PFSK-1 (cell line): ENCODE measurements around the gene PRRC1. TPM values are rescaled to one million over a fixed set of nuclear protein-coding genes. Genes with fewer than 3 reads are reported as not detected.

Experiments
- FOXP2 ChIP-seq: optimal IDR thresholded peaks from 2 replicates; pipeline ENCODE3; 2011; ENCODE audit warnings: borderline replicate concordance, control low read depth, inconsistent platforms; ENCODE audit not compliant: insufficient read depth; ENCODE audit errors: extremely low read length, extremely low read depth
- POLR2AphosphoS5 ChIP-seq: IDR thresholded peaks from 2 replicates; pipeline ENCODE4 v1.6.1; 2012; ENCODE audit warnings: low read depth, mild to moderate bottlenecking, control low read depth, low read length, moderate library complexity
- REST ChIP-seq, 2 experiments: IDR thresholded peaks; 2 replicates each; pipeline versions ENCODE4 v1.6.1 to v1.8.0; 2011 to 2012; ENCODE audit warnings: low read depth in 2 of 2, low read length in 2 of 2, control low read depth in 1 of 2, inconsistent platforms in 1 of 2, mild to moderate bottlenecking in 1 of 2, moderate library complexity in 1 of 2; ENCODE audit not compliant: insufficient read depth in 1 of 2
- SIN3A ChIP-seq: IDR thresholded peaks from 2 replicates; pipeline ENCODE4 v1.6.1; 2012; ENCODE audit warnings: mild to moderate bottlenecking, low read length, moderate library complexity, borderline replicate concordance; ENCODE audit not compliant: insufficient read depth
- TAF1 ChIP-seq: IDR thresholded peaks from 2 replicates; pipeline ENCODE4 v1.6.1; 2012; ENCODE audit warnings: low read length, control low read depth, borderline replicate concordance; ENCODE audit not compliant: insufficient read depth
- polyA plus RNA-seq: library from polyadenylated mRNA; unstranded; fragments of >200 nt; gene quantifications from one replicate; pipeline ENCODE4 v1.2.1, GENCODE V29; 2012; ENCODE audit warnings: low read depth, missing spikeins; ENCODE audit not compliant: insufficient read length

Gene PRRC1
- 27.3 TPM for polyA plus RNA-seq

GRCh38 chr5:127517480-127518318, at the start of gene PRRC1:
PRRC1 (plus strand) TSS chr5:127517640; CDS start chr5:127523480, 5,840 bp downstream.
- TF ChIP-seq REST (IDR thresholded peaks at IDR 0.05; ENCODE audit: insufficient read depth in 1 of 2, low read depth in 2 of 2, low read length in 2 of 2) (no peak), TAF1 (0 out of 2 replicates have a peak, but pooled peaks have one; percentile 48), SIN3A (peak; percentile 53; the same call in 1 of the 2 replicates), POLR2AphosphoS5 (peak; percentile 88), FOXP2 (peak; percentile 20)

GRCh38 chr5:127471211-127471610, 46.2 kb upstream of the PRRC1 start:
- TF ChIP-seq TAF1 (no peak), REST (IDR thresholded peaks at IDR 0.05; ENCODE audit: insufficient read depth in 1 of 2, low read depth in 2 of 2, low read length in 2 of 2) (no peak), POLR2AphosphoS5 (no peak), FOXP2 (no peak), SIN3A (no peak)

GRCh38 chr5:127472700-127473099, 44.7 kb upstream of the PRRC1 start:
- TF ChIP-seq REST (IDR thresholded peaks at IDR 0.05; ENCODE audit: insufficient read depth in 1 of 2, low read depth in 2 of 2, low read length in 2 of 2) (no peak), TAF1 (no peak), POLR2AphosphoS5 (no peak), SIN3A (no peak), FOXP2 (no peak)

GRCh38 chr5:127486471-127486870, 31.0 kb upstream of the PRRC1 start:
- no peak for TF ChIP-seq REST (IDR thresholded peaks at IDR 0.05; ENCODE audit: insufficient read depth in 1 of 2, low read depth in 2 of 2, low read length in 2 of 2)
- TF ChIP-seq POLR2AphosphoS5 = no peak
- no peak for TF ChIP-seq FOXP2
- no peak for TF ChIP-seq SIN3A
- TF ChIP-seq TAF1 = no peak
